ENCODE measurements around the gene RARA.

RARA gene

DNA sequence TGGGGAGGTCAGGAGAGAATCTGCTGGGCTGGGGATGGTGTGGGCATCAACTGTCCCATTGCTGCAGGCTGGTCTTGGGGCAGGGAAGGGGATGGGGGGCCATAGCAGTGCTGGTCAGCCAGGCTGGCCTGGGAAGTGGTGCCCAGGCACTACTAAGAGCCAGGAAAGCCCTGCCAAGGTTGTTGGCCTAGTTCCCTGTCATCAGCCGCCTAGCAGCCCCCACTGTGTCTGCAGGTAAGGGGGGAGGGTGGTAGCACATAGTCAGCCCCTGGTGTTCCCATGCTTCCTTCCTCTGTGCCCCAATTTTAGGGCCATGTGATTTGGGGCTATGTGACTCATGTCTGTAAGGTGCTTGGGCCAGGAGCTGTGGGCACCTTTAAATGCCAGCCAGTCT lies 37.8 kb downstream of the RARA start:
- no peak for DNase-seq

DNA sequence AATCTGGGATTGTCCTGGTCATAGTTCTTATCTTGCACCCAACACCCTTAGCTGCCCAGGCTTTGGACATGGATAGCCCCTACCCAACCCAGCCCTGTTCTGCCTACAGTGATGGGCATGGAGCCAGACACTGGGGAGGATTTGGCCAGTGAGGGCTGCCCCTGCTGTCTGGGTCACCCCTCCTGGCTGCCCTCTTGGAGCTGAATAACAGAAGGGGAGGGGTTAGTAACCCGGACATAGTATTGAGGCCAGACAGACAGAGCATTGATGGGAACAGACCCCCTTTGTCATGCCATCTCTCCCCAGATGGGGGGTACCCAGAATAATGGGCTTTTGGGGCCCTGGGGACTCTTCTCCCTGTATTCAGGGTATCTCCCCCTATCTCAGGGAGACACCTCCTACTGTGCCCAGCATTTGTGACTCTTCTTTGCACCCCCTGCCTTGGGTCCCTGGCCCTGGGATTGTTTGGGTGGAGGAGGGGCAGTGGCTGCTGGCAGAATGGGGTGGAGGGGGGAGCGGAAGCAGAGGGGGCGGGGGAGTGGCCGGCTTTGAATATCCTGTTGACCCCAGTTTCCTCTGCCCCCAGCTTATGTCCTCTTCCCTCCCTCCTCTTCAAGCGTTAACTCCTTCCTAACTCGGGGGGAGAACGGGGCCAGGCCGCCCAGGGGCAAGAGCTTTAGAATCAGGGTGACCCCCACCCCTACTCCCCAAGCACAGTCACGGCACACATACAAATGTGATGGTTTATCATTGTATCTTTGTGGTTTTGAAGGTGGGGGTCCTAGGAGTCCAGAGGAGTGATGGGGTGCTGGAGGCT lies 38.5 kb downstream of the RARA start:
- no peak for DNase-seq

DNA sequence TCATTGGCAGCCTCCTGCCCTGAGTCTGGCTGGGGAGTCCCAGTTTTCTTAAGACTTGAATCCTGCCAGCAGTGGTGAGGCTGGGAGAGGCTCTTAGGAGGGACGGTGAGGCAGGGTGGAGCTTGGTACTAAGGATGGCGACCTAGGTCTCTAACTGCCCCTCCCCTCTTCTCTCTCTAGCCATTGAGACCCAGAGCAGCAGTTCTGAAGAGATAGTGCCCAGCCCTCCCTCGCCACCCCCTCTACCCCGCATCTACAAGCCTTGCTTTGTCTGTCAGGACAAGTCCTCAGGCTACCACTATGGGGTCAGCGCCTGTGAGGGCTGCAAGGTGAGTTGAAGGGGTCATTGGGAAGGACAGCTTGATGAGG lies 39.1 kb downstream of the RARA start:
- no peak for DNase-seq

DNA sequence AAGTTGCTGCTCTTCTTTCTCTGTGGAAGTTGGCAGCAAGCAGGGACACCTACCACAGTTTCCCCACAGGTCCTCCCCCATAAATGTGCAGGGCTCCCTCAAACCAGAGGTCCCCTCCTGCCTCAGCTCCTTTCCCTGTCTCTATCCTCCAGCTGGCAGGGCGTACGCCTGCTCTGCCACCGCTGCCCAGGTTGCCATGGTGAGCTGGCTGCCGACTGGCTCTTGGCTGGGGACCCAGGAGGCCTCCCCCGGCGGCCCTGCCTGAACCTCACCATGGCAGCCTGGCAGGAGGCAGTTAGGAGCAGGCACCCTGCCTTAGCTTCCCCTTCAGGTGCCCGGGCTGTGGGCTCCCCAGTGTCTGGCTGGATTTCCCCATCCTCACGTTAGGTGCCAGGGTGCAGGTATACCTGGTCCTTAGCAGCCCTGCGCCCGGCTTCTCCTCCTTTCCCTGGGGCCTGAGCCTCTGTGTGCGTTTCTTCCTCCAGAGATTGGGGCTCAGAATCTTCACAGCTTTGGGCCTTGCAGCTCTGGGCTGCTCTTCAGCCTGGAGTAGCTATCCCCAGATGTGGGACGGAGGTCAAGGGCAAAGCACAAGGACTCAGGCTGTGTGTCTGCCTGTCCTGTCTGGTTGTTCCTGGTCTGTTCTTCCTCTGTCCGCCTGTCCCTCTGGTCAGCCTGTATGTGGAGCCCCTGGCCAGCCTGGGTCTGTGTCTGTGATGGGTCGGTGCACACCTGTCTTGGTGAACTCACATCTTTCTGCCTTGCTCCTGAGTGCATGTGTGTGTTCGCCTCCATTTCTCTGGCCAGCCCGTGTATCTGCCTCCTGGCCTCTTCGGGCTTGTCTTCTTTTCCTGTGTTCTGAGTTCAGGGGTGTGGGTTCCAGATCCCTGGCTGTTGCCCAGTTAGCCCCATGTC lies 39.8 kb downstream of the RARA start:
- peak; percentile 64 for DNase-seq

DNA sequence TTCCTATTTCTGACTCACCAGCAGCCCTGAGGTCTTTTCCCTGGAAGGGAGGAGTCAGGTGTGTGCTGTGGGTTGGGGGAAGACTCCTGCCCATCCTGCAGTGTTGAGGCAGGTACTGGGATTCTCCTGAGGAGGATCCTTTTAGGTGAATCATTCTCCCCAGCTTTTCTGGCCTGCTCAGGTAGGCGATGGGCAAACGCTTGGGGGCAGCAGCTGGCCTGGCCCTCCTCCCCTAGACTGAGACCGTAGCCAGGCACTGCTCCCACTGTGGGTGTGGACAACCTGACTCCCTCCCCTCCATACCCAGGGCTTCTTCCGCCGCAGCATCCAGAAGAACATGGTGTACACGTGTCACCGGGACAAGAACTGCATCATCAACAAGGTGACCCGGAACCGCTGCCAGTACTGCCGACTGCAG lies 40.5 kb downstream of the RARA start:
- DNase-seq, result no peak

DNA sequence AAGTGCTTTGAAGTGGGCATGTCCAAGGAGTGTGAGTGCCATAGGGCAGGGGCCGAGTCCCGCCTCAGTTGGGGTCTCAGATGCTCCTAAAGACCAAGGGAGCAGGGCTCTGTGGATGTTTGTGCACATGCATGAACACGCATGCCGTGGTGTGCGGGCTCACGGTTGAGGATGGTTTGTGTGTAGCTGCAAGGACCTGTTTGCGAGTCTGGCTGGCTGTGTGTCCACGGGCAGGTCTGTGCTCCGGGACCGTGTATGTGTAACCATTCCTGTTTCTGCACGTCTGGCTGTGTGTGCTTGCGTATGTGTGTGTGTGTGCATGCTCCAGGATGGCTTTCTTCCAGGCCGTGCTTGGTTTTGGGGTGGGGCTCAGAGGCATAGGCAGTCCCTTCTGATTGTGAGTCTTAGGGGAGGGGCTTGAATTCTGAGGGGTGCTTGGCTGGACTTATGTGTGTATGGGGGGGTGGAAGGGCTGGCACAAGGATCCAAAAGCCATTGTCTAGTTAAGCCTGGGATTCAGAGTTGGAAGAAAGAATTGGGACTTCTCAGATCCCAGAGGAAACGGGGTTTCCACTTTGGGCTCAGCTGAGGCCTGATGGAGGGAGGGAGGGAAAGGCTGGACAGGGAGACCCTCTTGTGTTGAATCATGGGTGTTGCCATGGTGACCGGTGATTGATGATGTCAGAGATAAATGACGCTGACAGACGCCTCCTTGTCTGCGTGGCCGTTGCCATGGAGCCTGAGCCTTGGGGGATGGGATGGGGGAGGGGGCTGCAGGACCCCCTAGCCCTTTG lies 41.1 kb downstream of the RARA start:
- DNase-seq, result peak; percentile 73

- DNase-seq, result peak; percentile 91
Measured at GRCh38 chr17:40350689-40351358, 41.8 kb downstream of the RARA start.

- DNase-seq, result peak; percentile 91
Measured at GRCh38 chr17:40351359-40352236, 42.6 kb downstream of the RARA start.

DNA sequence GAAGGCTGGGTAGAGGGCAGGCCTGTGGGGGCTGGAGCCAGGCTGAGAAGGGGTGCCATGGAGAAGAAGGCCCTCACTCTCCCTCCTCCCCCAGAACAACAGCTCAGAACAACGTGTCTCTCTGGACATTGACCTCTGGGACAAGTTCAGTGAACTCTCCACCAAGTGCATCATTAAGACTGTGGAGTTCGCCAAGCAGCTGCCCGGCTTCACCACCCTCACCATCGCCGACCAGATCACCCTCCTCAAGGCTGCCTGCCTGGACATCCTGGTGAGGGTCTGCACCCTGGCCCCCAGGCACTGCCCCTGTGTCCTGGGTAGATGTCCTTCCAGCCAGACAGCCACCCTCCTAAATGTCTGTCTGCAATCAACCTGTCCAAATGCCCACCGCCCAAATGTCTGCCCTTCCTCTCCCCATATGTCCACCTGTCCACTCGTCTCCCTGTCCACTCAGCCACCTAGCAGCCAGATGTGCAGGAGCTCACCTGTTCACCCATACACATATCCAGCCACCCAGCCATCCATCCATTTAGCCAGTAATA lies 43.3 kb downstream of the RARA start:
- no peak for DNase-seq

DNA sequence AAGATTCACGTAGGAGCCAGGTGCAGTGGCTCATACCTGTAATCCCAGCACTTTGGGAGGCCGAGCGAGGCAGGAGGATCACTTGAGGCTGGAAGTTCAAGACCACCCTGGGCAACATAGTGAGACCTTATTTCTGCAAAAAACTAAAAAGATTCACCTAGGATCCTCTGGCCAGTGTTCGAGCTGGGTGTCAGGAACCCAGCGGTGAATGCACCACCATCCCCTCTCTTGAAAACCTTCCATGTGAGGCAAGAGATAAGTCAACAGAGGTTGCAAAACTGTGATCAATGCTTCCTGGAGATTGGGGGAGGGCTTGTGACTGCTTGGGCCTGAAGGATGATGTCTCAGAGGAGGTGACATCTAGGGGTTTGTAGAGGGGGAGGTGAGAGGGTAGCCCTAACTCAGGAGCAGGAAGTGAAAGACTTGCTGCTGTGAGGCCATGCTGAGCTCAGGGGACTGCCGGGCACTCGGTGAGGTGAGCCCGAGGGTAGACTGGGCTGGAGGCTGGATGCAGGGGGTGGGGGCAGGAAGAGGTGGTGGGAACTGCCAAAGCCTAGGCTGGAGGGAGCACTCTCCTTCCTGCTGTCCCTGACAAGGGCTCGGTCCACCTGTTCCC lies 43.9 kb downstream of the RARA start:
- no peak for DNase-seq

DNA sequence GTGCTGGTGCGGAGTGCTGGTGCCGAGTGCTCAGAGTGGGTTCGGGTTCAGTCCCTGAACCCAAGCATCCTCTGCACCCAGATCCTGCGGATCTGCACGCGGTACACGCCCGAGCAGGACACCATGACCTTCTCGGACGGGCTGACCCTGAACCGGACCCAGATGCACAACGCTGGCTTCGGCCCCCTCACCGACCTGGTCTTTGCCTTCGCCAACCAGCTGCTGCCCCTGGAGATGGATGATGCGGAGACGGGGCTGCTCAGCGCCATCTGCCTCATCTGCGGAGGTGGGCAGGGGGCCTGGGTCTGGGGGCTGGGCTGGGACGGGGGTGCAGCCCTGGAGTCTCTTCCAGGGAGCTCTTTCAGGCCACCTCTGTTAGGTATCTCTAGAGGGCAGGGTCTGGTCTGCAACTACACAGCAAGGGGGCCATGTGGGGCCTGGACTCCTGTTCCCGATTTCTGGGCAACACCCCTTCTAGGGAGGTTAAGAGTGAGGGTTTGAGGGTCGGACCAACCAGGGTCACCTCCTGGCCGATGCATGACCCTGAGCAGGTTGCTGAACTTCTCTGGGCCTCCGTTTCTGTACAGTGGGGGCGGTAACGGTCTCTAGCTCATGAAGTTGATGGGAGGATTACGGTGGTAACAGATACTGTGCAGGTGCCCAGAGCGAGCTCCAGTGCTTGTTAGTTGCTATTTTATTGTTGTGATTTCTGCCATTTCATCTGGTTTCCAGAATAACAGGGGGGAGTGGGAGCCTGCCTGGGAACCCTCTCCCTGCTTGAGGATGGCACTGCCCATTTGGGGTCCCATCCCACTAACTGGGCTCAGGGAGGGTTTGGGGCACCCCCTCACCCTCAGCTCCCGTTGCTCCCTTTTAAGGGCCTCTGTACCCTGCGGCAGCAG lies 45.5 kb downstream of the RARA start:
- DNase-seq, result no peak

- peak; percentile 64 for DNase-seq
Measured at GRCh38 chr17:40355123-40355803, 46.3 kb downstream of the RARA start.

DNA sequence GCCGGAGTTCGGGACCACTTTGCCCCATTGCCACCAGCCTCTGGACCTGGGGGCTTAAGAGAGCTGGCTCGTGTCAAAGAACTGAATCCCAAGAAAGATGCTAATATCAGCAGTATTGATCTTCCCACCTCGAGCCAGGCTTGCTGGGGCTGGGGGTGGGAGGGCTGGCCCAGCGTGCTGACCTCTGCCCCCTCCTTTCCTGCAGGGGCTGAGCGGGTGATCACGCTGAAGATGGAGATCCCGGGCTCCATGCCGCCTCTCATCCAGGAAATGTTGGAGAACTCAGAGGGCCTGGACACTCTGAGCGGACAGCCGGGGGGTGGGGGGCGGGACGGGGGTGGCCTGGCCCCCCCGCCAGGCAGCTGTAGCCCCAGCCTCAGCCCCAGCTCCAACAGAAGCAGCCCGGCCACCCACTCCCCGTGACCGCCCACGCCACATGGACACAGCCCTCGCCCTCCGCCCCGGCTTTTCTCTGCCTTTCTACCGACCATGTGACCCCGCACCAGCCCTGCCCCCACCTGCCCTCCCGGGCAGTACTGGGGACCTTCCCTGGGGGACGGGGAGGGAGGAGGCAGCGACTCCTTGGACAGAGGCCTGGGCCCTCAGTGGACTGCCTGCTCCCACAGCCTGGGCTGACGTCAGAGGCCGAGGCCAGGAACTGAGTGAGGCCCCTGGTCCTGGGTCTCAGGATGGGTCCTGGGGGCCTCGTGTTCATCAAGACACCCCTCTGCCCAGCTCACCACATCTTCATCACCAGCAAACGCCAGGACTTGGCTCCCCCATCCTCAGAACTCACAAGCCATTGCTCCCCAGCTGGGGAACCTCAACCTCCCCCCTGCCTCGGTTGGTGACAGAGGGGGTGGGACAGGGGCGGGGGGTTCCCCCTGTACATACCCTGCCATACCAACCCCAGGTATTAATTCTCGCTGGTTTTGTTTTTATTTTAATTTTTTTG lies 47.1 kb downstream of the RARA start:
- no peak for DNase-seq

DNA sequence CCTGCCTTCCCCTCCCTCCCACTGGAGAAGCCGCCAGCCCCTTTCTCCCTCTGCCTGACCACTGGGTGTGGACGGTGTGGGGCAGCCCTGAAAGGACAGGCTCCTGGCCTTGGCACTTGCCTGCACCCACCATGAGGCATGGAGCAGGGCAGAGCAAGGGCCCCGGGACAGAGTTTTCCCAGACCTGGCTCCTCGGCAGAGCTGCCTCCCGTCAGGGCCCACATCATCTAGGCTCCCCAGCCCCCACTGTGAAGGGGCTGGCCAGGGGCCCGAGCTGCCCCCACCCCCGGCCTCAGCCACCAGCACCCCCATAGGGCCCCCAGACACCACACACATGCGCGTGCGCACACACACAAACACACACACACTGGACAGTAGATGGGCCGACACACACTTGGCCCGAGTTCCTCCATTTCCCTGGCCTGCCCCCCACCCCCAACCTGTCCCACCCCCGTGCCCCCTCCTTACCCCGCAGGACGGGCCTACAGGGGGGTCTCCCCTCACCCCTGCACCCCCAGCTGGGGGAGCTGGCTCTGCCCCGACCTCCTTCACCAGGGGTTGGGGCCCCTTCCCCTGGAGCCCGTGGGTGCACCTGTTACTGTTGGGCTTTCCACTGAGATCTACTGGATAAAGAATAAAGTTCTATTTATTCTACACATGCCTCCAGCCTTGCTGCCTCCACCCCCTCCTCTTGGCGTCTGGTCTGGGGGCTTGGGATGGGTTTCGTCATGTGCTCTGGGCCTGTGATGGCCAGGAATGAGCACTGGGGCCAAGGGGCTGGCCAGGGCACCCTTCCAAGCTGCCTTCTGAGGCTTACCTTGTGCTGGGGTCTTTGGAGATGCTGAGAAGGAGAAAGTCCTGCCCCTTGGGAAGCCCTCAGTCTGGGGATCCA lies 48.3 kb downstream of the RARA start:
- no peak for DNase-seq

DNA sequence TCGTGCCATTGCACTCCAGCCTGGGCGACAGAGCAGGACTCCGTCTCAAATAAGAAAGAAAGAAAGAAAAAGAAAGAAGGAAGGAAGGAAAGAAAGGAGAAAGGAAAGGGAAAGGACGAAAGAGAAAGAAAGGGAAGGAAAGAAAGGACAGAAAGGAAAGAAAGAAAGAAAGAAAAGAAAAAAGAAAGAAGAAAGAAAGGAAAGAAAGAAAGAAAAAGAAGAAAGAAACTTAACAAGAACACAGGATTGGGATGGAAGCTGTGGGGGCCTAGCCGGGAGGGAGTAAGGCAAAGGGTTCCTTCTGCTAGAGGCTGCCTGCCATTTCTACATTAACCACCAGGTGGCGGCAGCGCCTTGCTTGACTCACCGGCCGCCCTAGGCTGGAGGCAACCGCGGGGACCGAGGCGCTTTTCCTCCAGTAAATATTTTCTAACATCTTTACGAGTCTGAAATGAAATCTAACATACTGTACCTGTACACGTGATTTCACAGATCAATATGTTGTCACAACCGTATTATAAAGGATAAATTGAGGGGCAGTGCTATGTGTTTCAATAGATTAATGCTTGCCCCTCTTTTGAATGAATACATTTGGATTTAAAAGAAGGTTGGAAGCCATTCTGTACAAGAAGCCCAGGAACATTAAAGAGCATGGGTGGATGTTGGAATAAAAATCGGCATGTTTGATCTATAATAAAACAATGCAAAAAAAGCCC lies 49.5 kb downstream of the RARA start:
- peak; percentile 86 for DNase-seq

- DNase-seq, result no peak
Measured at GRCh38 chr17:40360091-40360490, 51.1 kb downstream of the RARA start.
